Keratinocyte (primary cell): ENCODE data around the gene PPFIA3.

Source experiments
- CTCF ChIP-seq, 3 experiments: IDR thresholded peaks in 1 of 3; conservative IDR thresholded peaks in 1 of 3; optimal IDR thresholded peaks in 1 of 3; 2 replicates in 2 of 3; 3 replicates in 1 of 3; pipeline versions ENCODE3 to v1.5.1; 2011; ENCODE audit warnings: low read length in 3 of 3, mild to moderate bottlenecking in 3 of 3, moderate library complexity in 2 of 3, control low read depth in 1 of 3, inconsistent platforms in 1 of 3; ENCODE audit not compliant: insufficient read depth in 2 of 3; ENCODE audit errors: extremely low read depth in 1 of 3
- EZH2 ChIP-seq: IDR thresholded peaks from one replicate; pipeline ENCODE4 v1.6.1; 2012; ENCODE audit warnings: inconsistent platforms, mild to moderate bottlenecking, low read length, moderate library complexity

GRCh38 chr19:49196527-49197240, 77.3 kb downstream of the PPFIA3 start:
- TF ChIP-seq CTCF (optimal IDR thresholded peaks at IDR 0.05 in 1 of 3, IDR thresholded peaks at IDR 0.05 in 1 of 3, conservative IDR thresholded peaks at IDR 0.05 in 1 of 3; ENCODE audit: extremely low read depth in 1 of 3, insufficient read depth in 2 of 3, low read length in 3 of 3) (no peak), EZH2 (no peak)
